ENCODE data around the gene AFTPH.

The AFTPH gene

DNA sequence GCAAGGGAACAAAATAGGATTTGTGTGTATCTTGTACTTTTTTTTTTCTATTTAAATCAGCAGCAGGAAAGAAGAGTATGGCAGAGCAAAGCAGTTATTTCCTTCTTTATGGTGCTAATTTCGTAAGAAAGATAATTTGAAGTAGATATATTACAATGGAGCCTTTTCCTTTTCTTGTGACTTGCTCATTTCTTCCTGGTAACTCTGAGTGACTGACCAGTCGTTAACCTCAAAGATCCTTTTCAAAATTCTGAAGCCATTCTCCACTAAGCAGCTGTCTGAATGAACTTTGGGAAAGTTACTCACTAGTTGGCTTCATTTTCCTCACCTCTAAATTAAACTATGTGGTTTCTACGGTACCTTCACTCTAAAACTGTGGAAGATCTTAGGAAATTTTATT, 24.6 kb downstream of the AFTPH start:
- H3K27ac ChIP-seq (ENCODE audit: low read length) = no peak overlapping the region
- H3K4me3 ChIP-seq (ENCODE audit: low read length) = no peak overlapping the region
- no peak overlapping the region for H2AFZ ChIP-seq (ENCODE audit: low read length)
- H3K4me2 ChIP-seq (ENCODE audit: low read depth, low read length) = no peak overlapping the region
- H3K36me3 ChIP-seq (replicated peaks; ENCODE audit: insufficient read depth, low read length) = no peaks in the 10 kb centered on the region
- H3K27me3 ChIP-seq (replicated peaks; ENCODE audit: insufficient read depth, low read length) = no peaks in the 10 kb centered on the region
- H4K20me1 ChIP-seq (ENCODE audit: insufficient read depth, low read length) = no peaks in the 10 kb centered on the region
- no peak overlapping the region for H3K9ac ChIP-seq (ENCODE audit: low read length)
- H3K9me3 ChIP-seq (replicated peaks; ENCODE audit: insufficient read depth, low read length) = no peaks in the 10 kb centered on the region
- H3K4me1 ChIP-seq (ENCODE audit: low read length) = no peaks in the 10 kb centered on the region
- H3K9me2 ChIP-seq (replicated peaks; ENCODE audit: insufficient read depth, low read length) = no peaks in the 10 kb centered on the region
- H3K79me2 ChIP-seq (ENCODE audit: low read length) = peaks cover 42% of the 10 kb centered on the region
- TF ChIP-seq EZH2phosphoT487 (IDR thresholded peaks at IDR 0.05; ENCODE audit: low read length) (no peak), EZH2 (optimal IDR thresholded peaks at IDR 0.05; ENCODE audit: low read depth, low read length) (no peak)
- TF ChIP-seq, protein P1, sequence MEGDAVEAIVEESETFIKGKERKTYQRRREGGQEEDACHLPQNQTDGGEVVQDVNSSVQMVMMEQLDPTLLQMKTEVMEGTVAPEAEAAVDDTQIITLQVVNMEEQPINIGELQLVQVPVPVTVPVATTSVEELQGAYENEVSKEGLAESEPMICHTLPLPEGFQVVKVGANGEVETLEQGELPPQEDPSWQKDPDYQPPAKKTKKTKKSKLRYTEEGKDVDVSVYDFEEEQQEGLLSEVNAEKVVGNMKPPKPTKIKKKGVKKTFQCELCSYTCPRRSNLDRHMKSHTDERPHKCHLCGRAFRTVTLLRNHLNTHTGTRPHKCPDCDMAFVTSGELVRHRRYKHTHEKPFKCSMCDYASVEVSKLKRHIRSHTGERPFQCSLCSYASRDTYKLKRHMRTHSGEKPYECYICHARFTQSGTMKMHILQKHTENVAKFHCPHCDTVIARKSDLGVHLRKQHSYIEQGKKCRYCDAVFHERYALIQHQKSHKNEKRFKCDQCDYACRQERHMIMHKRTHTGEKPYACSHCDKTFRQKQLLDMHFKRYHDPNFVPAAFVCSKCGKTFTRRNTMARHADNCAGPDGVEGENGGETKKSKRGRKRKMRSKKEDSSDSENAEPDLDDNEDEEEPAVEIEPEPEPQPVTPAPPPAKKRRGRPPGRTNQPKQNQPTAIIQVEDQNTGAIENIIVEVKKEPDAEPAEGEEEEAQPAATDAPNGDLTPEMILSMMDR (IDR thresholded peaks at IDR 0.05; ENCODE audit: low read length) = no peak
- DNase-seq = no peak
- no peaks in the 10 kb centered on the region for H3F3A ChIP-seq (ENCODE audit: insufficient read depth, low read length)

DNA sequence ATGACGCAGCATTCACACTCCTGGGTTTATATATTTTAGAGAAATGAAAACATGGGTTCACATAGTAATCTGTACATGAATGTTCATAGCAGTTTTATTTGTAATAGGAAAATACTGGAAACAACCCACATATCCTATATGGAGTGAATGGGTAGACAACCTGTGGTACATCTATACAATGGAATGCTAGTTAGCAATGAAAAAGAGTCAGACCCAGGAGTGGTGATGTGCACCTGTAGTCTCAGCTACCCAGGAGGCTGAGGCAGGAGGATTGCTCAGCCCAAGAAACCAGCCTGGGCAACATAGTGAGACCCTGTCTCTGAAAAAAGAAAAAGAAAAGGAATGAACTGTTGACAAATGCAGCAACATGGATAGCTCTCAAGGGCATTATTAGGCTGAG, 25.9 kb downstream of the AFTPH start:
- H3K27ac ChIP-seq (ENCODE audit: low read length) = no peak overlapping the region
- H3K9me3 ChIP-seq (replicated peaks; ENCODE audit: insufficient read depth, low read length) = no peaks in the 10 kb centered on the region
- H3K9me2 ChIP-seq (replicated peaks; ENCODE audit: insufficient read depth, low read length) = no peaks in the 10 kb centered on the region
- no peaks in the 10 kb centered on the region for H3F3A ChIP-seq (ENCODE audit: insufficient read depth, low read length)
- no peaks in the 10 kb centered on the region for H3K27me3 ChIP-seq (replicated peaks; ENCODE audit: insufficient read depth, low read length)
- no peaks in the 10 kb centered on the region for H3K36me3 ChIP-seq (replicated peaks; ENCODE audit: insufficient read depth, low read length)
- H3K4me3 ChIP-seq (ENCODE audit: low read length) = no peak overlapping the region
- no peak overlapping the region for H3K9ac ChIP-seq (ENCODE audit: low read length)
- H3K79me2 ChIP-seq (ENCODE audit: low read length) = peaks cover 29% of the 10 kb centered on the region
- H4K20me1 ChIP-seq (ENCODE audit: insufficient read depth, low read length) = no peaks in the 10 kb centered on the region
- H3K4me1 ChIP-seq (ENCODE audit: low read length) = no peaks in the 10 kb centered on the region
- H3K4me2 ChIP-seq (ENCODE audit: low read depth, low read length) = no peak overlapping the region
- TF ChIP-seq, protein P1 (IDR thresholded peaks at IDR 0.05; ENCODE audit: low read length) = no peak
- no peak for TF ChIP-seq EZH2phosphoT487 (IDR thresholded peaks at IDR 0.05; ENCODE audit: low read length)
- no peak for TF ChIP-seq EZH2 (optimal IDR thresholded peaks at IDR 0.05; ENCODE audit: low read depth, low read length)
- no peak for DNase-seq
- no peak overlapping the region for H2AFZ ChIP-seq (ENCODE audit: low read length)

DNA sequence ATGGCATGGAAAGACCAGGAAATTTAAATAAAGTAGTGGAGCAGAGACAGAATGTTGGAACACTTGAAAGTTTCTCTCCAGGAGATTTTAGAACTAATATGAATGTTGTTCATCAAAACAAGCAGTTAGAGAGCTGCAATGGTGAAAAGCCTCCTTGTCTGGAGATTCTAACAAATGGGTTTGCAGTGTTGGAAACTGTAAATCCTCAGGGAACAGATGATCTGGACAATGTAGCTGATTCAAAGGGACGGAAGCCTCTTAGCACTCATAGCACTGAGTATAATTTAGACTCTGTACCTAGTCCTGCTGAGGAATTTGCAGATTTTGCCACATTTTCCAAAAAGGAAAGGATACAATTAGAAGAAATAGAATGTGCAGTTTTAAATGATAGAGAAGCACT, 27.7 kb downstream of the AFTPH start:
- H3K4me3 ChIP-seq (ENCODE audit: low read length) = no peak overlapping the region
- no peaks in the 10 kb centered on the region for H3F3A ChIP-seq (ENCODE audit: insufficient read depth, low read length)
- TF ChIP-seq EZH2 (optimal IDR thresholded peaks at IDR 0.05; ENCODE audit: low read depth, low read length) = no peak
- no peak for TF ChIP-seq EZH2phosphoT487 (IDR thresholded peaks at IDR 0.05; ENCODE audit: low read length)
- TF ChIP-seq, protein P1 (IDR thresholded peaks at IDR 0.05; ENCODE audit: low read length) = no peak
- no peak overlapping the region for H3K27ac ChIP-seq (ENCODE audit: low read length)
- no peak overlapping the region for H3K9ac ChIP-seq (ENCODE audit: low read length)
- H4K20me1 ChIP-seq (ENCODE audit: insufficient read depth, low read length) = no peaks in the 10 kb centered on the region
- H3K9me3 ChIP-seq (replicated peaks; ENCODE audit: insufficient read depth, low read length) = no peaks in the 10 kb centered on the region
- no peak overlapping the region for H2AFZ ChIP-seq (ENCODE audit: low read length)
- H3K9me2 ChIP-seq (replicated peaks; ENCODE audit: insufficient read depth, low read length) = no peaks in the 10 kb centered on the region
- H3K4me2 ChIP-seq (ENCODE audit: low read depth, low read length) = no peak overlapping the region
- H3K4me1 ChIP-seq (ENCODE audit: low read length) = no peaks in the 10 kb centered on the region
- no peaks in the 10 kb centered on the region for H3K36me3 ChIP-seq (replicated peaks; ENCODE audit: insufficient read depth, low read length)
- H3K27me3 ChIP-seq (replicated peaks; ENCODE audit: insufficient read depth, low read length) = no peaks in the 10 kb centered on the region
- peaks cover 23% of the 10 kb centered on the region for H3K79me2 ChIP-seq (ENCODE audit: low read length)
- no peak for DNase-seq
